Lower leg skin (tissue), 3 donors: ENCODE results near the gene CCNJL.

ENCODE experiments used
- POLR2A ChIP-seq, 2 donors: fragments of 450-650 bp; IDR thresholded peaks; one replicate each; pipeline ENCODE4 v1.6.1; 2016 to 2017; ENCODE audit warnings: antibody characterized with exemption in 2 of 2, mild to moderate bottlenecking in 1 of 2, moderate library complexity in 1 of 2
- TF ChIP-seq, protein P1 (sequence below), 3 donors: fragments of 450-650 bp; IDR thresholded peaks; one replicate each; pipeline ENCODE4 v1.5.1; 2016; ENCODE audit warnings: antibody characterized with exemption in 3 of 3, mild to moderate bottlenecking in 3 of 3, moderate library complexity in 2 of 3

DNA sequence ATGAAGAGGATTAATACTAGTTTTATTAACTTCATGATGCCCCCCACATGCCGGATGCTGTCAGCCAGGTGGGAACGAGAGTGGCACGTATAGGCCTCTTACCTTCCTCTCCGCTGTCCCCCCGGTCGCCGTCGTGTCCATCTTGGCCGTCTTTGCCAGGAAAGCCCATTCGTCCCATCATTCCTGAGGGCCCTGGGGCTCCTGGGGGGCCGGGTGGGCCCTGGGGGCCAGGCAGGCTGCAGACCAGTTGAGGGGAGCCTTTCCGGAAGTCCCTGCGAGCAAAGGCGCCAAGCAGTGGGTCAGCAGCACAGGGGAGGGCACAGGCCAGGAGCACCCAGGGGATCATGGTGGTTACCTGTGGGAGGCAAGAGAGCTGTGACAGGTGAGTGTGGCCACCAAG lies 42.3 kb upstream of the CCNJL start:
- TF ChIP-seq POLR2A (IDR thresholded peaks at IDR 0.05) = no peak
- TF ChIP-seq, protein P1, sequence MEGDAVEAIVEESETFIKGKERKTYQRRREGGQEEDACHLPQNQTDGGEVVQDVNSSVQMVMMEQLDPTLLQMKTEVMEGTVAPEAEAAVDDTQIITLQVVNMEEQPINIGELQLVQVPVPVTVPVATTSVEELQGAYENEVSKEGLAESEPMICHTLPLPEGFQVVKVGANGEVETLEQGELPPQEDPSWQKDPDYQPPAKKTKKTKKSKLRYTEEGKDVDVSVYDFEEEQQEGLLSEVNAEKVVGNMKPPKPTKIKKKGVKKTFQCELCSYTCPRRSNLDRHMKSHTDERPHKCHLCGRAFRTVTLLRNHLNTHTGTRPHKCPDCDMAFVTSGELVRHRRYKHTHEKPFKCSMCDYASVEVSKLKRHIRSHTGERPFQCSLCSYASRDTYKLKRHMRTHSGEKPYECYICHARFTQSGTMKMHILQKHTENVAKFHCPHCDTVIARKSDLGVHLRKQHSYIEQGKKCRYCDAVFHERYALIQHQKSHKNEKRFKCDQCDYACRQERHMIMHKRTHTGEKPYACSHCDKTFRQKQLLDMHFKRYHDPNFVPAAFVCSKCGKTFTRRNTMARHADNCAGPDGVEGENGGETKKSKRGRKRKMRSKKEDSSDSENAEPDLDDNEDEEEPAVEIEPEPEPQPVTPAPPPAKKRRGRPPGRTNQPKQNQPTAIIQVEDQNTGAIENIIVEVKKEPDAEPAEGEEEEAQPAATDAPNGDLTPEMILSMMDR (IDR thresholded peaks at IDR 0.05) = no peak
